Measurements from ENCODE around the gene CLIP2.
"Not testable (repeated sequence)": the region's sequence is repeated elsewhere in the genome, so short reads cannot be mapped to it uniquely, and the experiment has no call there.

The CLIP2 gene

GRCh38 chr7:74293577-74293908 is 4.3 kb downstream of the CLIP2 start:
- in situ Hi-C loops (cut with HindIII; ENCODE audit: low sequenced_read_pairs), result loop anchor here (25.0 kb wide), 2 partner anchors 94 to 106 kb away; no protein-coding TSS in a partner anchor

GRCh38 chr7:74294191-74294998 is 5.2 kb downstream of the CLIP2 start:
- in situ Hi-C loops (cut with HindIII; ENCODE audit: low sequenced_read_pairs), result loop anchor here (25.0 kb wide), 2 partner anchors 93 to 107 kb away; no protein-coding TSS in a partner anchor

GRCh38 chr7:74297516-74298233 is 8.5 kb downstream of the CLIP2 start:
- in situ Hi-C loops (cut with HindIII; ENCODE audit: low sequenced_read_pairs), result loop anchor here (25.0 kb wide), 2 partner anchors 90 to 110 kb away; no protein-coding TSS in a partner anchor

GRCh38 chr7:74299401-74299800 is 10.2 kb downstream of the CLIP2 start:
- in situ Hi-C loops (cut with HindIII; ENCODE audit: low sequenced_read_pairs), result loop anchor here (25.0 kb wide), 2 partner anchors 88 to 112 kb away; no protein-coding TSS in a partner anchor

- in situ Hi-C loops (cut with HindIII; ENCODE audit: low sequenced_read_pairs), result no loop called here
Observed at GRCh38 chr7:74300926-74301325, 11.7 kb downstream of the CLIP2 start.

GRCh38 chr7:74302745-74303221 is 13.6 kb downstream of the CLIP2 start:
- in situ Hi-C loops (cut with HindIII; ENCODE audit: low sequenced_read_pairs), result no loop called here

GRCh38 chr7:74304550-74304949 is 15.3 kb downstream of the CLIP2 start:
- in situ Hi-C loops (cut with HindIII; ENCODE audit: low sequenced_read_pairs), result no loop called here

GRCh38 chr7:74306004-74306729 is 17.0 kb downstream of the CLIP2 start:
- in situ Hi-C loops (cut with HindIII; ENCODE audit: low sequenced_read_pairs), result no loop called here

- in situ Hi-C loops (cut with HindIII; ENCODE audit: low sequenced_read_pairs), result no loop called here
Observed at GRCh38 chr7:74306730-74307469, 17.7 kb downstream of the CLIP2 start.

GRCh38 chr7:74307738-74308505 is 18.7 kb downstream of the CLIP2 start:
- in situ Hi-C loops (cut with HindIII; ENCODE audit: low sequenced_read_pairs), result no loop called here

- in situ Hi-C loops (cut with HindIII; ENCODE audit: low sequenced_read_pairs), result no loop called here
Observed at GRCh38 chr7:74309181-74309580, 20.0 kb downstream of the CLIP2 start.

GRCh38 chr7:74311305-74311744 is 22.1 kb downstream of the CLIP2 start:
- in situ Hi-C loops (cut with HindIII; ENCODE audit: low sequenced_read_pairs), result no loop called here

- in situ Hi-C loops (cut with HindIII; ENCODE audit: low sequenced_read_pairs), result no loop called here
Observed at GRCh38 chr7:74312418-74313028, 23.3 kb downstream of the CLIP2 start.

GRCh38 chr7:74315891-74316290 is 26.7 kb downstream of the CLIP2 start:
- in situ Hi-C loops (cut with HindIII; ENCODE audit: low sequenced_read_pairs), result not testable (repeated sequence)

- in situ Hi-C loops (cut with HindIII; ENCODE audit: low sequenced_read_pairs), result no loop called here
Observed at GRCh38 chr7:74317146-74317782, 28.1 kb downstream of the CLIP2 start.

GRCh38 chr7:74318043-74318442 is 28.8 kb downstream of the CLIP2 start:
- in situ Hi-C loops (cut with HindIII; ENCODE audit: low sequenced_read_pairs), result no loop called here

- in situ Hi-C loops (cut with HindIII; ENCODE audit: low sequenced_read_pairs), result no loop called here
Observed at GRCh38 chr7:74320645-74321221, 31.5 kb downstream of the CLIP2 start.

GRCh38 chr7:74322892-74323291 is 33.7 kb downstream of the CLIP2 start:
- in situ Hi-C loops (cut with HindIII; ENCODE audit: low sequenced_read_pairs), result not testable (repeated sequence)

All from DLD1 (cell line).